AG04450 (cell line): ENCODE data around the gene USP35. TPM values are rescaled to one million over a fixed set of nuclear protein-coding genes. Genes with fewer than 3 reads are reported as not detected.
A peak's percentile ranks its signal among the peaks of the same experiment; 100 is the strongest.

ENCODE experiments used
- CTCF ChIA-PET: fragments of 300-600, 350-600 bp; formaldehyde crosslinking; extraction: SDS; loops from one replicate; lab custom pipeline; 2022; ENCODE audit warnings: antibody characterized with exemption, inconsistent platforms; lab: Charles Lee
- POLR2A ChIA-PET: fragments of 350-600 bp; formaldehyde crosslinking; extraction: SDS; loops from one replicate; lab custom pipeline; 2021; ENCODE audit warnings: antibody characterized with exemption, inconsistent platforms; lab: Yijun Ruan, JAX
- DNase-seq: peaks from one replicate; pipeline ENCODE4 v3.0.0-alpha.2; 2011; ENCODE audit warnings: low read depth, low spot score
- H3K27ac ChIP-seq: one replicate; pipeline ENCODE4 v1.5.1; 2012; ENCODE audit warnings: low read depth, low read length, control low read depth
- H3K27me3 ChIP-seq: one replicate; pipeline ENCODE4 v1.6.0; 2012; ENCODE audit warnings: low read length; ENCODE audit not compliant: control insufficient read depth, insufficient read depth
- H3K4me3 ChIP-seq: 2 replicates; pipeline ENCODE4 v1.5.1; 2011; ENCODE audit warnings: mild to moderate bottlenecking, low read depth, low read length, control low read depth
- H3K9me3 ChIP-seq: 2 replicates; pipeline ENCODE4 v1.5.1; 2012; ENCODE audit warnings: low read length; ENCODE audit not compliant: control insufficient read depth, insufficient read depth
- polyA minus RNA-seq: library from RNA; depleted of rRNA, polyadenylated mRNA; stranded (reverse); fragments of >200 nt; gene quantifications from 2 replicates; pipeline ENCODE4 v1.2.3, GENCODE V29; 2011; rRNA and poly(A)+ RNA removed
- polyA plus RNA-seq: library from polyadenylated mRNA; depleted of rRNA; stranded (reverse); fragments of >200 nt; gene quantifications from 2 replicates; pipeline ENCODE4 v1.2.3, GENCODE V29; 2011; rRNA removed
- TF ChIP-seq, protein P1 (sequence below): IDR thresholded peaks from 2 replicates; pipeline ENCODE4 v1.5.1; 2011; ENCODE audit warnings: low read depth, low read length, control low read depth, inconsistent platforms

The USP35 gene
- polyA plus RNA-seq (5.5 and 6.0 TPM in 2 replicates), polyA minus RNA-seq (7.2 and 10.3 TPM in 2 replicates)

DNA sequence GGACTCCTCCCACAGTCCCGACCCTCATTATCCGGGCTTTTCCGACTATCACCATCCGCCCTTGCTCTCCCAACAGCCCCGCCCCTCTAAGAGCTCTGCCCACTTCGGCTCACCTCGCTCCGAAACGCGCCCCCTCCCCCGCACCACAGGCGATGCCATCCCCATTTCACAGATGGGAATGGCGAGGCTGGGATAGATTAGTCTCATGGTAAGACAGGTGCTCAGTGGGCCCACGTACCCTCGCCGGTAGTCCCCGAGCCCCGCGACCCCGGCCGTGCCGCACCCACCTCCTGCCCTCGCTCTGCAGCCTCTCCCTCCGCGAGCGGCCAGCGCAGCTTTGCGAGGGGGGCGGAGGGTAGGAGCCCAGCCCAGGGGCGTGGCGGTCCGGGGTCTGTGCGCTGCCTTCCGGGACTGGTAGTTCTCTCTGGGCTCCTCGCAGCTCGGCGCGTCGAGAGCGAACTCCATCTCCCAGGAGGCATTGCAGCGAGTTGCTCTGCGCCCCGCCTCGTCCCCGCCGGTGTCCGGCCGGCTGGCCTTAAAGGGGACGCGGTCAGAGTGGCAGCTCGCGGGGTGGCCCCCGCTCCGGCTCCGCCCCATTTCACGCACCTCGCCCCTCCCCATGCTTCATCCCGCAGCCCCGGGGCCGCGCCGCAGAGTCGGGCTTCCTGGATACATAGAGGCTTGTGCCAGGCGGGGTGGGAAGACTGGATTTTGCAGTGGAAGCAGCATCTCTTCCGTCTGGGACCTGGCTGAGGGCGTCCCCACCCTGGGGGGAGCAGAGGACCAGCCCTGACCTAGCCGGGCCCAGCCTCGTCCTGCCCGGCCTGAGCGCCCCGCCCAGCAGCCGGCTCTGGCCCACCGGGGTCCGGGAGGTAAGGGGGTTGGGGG, at the start of gene USP35, which contains the start of gene KCTD21:
USP35 (plus strand) TSS at position 634 of the 888 bp plus-strand sequence. CDS start 7,327 bp downstream, outside the sequence.
KCTD21 (minus strand) TSS at position 341 of the 888 bp plus-strand sequence. CDS start 14,072 bp downstream, outside the sequence.
- ChIA-PET CTCF (interaction anchor here (0.6 to 1.9 kb wide), 2 partner anchors 40 to 376 kb away, joined by 4 to 5 read pairs; no protein-coding TSS in a partner anchor), POLR2A (interaction anchor here (0.6 to 1.8 kb wide), 13 partner anchors 14 to 375 kb away, joined by 3 to 9 read pairs (median 4); partner anchors contain the start of genes ALG8, GAB2, INTS4 and RSF1)
- peak; percentile 91 for DNase-seq
- Histone ChIP-seq H3K27me3 (no peaks in the 10 kb centered on the region), H3K27ac (peak within 1 kb of the TSS; percentile 22), H3K9me3 (no peaks in the 10 kb centered on the region), H3K4me3 (peak within 1 kb of the TSS; percentile 82)
- TF ChIP-seq, protein P1, sequence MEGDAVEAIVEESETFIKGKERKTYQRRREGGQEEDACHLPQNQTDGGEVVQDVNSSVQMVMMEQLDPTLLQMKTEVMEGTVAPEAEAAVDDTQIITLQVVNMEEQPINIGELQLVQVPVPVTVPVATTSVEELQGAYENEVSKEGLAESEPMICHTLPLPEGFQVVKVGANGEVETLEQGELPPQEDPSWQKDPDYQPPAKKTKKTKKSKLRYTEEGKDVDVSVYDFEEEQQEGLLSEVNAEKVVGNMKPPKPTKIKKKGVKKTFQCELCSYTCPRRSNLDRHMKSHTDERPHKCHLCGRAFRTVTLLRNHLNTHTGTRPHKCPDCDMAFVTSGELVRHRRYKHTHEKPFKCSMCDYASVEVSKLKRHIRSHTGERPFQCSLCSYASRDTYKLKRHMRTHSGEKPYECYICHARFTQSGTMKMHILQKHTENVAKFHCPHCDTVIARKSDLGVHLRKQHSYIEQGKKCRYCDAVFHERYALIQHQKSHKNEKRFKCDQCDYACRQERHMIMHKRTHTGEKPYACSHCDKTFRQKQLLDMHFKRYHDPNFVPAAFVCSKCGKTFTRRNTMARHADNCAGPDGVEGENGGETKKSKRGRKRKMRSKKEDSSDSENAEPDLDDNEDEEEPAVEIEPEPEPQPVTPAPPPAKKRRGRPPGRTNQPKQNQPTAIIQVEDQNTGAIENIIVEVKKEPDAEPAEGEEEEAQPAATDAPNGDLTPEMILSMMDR: no peak

DNA sequence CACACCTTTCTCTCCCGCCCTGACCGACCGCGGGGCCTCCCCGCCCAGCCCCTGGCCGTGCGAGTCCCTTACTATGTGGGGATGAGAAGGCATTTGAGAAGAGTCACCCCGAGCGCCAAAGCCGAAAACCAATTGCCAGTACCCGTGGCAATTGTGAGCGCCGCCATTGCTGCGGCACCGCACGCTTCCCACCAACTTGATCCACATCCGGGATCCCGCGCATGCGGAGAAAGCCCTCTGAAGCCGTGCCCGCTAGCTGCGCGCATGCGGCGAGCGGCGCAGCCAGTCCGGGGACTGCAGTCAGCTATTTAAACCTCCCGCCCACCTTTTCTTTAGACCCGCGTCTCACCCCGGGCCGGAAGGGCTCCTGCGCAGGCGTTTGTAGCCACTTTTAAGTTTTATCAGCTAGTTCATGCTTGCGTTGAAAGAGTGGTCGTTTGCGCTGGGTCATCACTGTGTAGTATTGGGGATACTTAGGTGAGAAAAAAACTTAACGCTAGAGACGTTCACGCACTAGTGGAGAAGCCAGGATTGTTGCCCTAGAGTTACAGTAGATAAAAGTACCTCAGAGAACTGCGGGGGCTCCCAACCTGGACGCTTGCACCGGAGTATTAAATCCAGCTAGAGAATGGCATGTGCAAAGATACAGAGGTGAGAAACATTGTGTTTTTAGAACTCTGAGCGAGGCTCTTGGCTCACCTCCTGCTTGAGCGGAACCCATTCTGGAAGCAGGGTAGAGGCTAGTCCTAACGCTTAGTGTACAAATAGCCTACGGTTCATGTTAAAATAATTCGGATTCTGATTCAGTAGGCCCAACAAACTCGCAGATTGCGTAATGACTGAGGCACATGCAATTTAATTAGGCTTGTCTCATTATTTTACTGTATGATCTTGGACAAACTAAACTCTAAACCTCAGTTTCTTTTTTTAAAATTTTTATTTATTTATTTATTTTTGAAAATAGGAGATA, 49.0 kb upstream of the USP35 start, which contains the start of gene ALG8:
ALG8 (minus strand) TSS at position 205 of the 970 bp plus-strand sequence; CDS start at position 167, 38 bp downstream.
- CTCF ChIA-PET: interaction anchor here (1.1 to 1.3 kb wide), 2 partner anchors 363 to 425 kb away, joined by 3 to 6 read pairs; no protein-coding TSS in a partner anchor

DNA sequence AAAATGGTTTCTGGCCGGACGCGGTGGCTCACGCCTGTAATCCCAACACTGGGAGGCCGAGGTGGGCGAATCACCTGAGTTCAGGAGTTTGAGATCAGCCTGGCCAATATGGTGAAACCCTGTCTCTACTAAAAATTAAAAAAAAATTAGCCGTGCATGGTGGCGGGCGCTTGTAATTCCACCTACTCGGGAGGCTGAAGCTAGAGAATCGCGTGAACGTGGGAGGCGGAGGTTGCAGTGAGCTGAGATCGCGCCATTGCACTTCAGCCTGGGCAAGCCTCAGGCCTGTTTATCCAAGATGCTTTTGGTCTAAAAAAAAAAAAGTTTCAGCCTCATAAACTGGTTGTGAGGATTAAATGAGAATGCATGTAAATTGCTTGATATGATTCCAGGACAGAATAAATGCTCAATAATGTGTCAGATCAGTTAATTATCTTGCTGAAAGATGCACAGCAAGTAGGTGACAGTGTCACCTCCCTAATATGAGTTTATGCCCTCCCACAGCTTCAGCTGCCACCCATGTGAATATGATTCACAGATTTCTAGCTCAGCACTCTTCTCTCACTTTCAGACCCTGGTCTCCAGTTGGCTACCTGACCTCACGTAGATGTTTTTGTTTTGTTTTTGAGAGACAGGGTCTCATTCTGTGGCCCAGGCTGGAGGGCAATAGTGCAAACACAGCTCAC, 48.2 kb upstream of the USP35 start:
- DNase-seq: no peak
- CTCF ChIA-PET: interaction anchor here (0.7 to 1.0 kb wide), 2 partner anchors 424 to 434 kb away, joined by 3 to 4 read pairs; partner anchors contain the start of gene NARS2
- H3K9me3 ChIP-seq: no peaks in the 10 kb centered on the region; the same call in 1 of the 2 replicates
- TF ChIP-seq, protein P1: no peak
- H3K4me3 ChIP-seq: peak overlapping the region; percentile 87
- POLR2A ChIA-PET: no interaction called here
- H3K27ac ChIP-seq: no peak overlapping the region
- H3K27me3 ChIP-seq: no peaks in the 10 kb centered on the region

More for the DNA sequence above, 49.0 kb upstream of the USP35 start, which contains the start of gene ALG8:
- peak within 1 kb of the TSS; percentile 90 for H3K27ac ChIP-seq
- no peaks in the 10 kb centered on the region; the same call in 1 of the 2 replicates for H3K9me3 ChIP-seq
- TF ChIP-seq, protein P1: no peak
- peak within 1 kb of the TSS; percentile 87 for H3K4me3 ChIP-seq
- no peaks in the 10 kb centered on the region for H3K27me3 ChIP-seq
- DNase-seq: peak; percentile 91
- POLR2A ChIA-PET: interaction anchor here (0.6 to 1.7 kb wide), 7 partner anchors 8 to 446 kb away, joined by 3 to 7 read pairs (median 4); partner anchors contain the start of genes INTS4, KCTD21, NDUFC2 and USP35

DNA sequence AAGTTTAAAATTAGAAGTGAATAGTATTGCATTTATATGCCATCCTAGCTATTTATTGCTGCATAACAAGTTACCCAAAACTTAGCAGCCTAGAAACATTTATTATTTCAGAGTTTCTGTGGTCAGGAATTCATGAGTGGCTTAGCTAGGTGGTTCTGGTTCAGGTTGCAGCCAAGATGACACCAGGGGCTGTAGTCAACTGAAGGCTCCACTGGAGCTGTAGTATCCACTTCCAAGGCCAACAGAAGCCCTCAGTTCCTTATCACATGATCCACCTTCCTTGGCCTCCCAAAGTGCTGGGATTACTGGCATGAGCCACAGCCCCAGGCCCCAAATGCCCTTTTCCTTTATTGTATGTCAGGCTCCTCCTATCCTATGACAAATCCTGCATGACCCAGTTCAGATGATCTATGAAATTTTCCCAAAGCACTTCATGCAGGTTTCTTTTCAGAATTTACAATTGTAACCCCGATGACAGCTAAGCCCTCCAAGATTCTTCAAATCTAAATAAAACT, 43.2 kb upstream of the USP35 start:
- ChIA-PET POLR2A (interaction anchor here (1.3 kb wide), 1 partner anchor 43 kb away, joined by 3 read pairs; the partner anchor contains the start of genes KCTD21 and USP35), CTCF (interaction anchor here (1.1 kb wide), 1 partner anchor 419 kb away, joined by 4 read pairs; no protein-coding TSS in a partner anchor)
- no peak overlapping the region for H3K27ac ChIP-seq
- TF ChIP-seq, protein P1: no peak
- no peak overlapping the region for H3K4me3 ChIP-seq
- no peaks in the 10 kb centered on the region for H3K27me3 ChIP-seq
- no peak for DNase-seq
- H3K9me3 ChIP-seq: no peaks in the 10 kb centered on the region
